ENCODE data around the gene ENOX2. TPM values are rescaled to one million over a fixed set of nuclear protein-coding genes. Genes with fewer than 3 reads are reported as not detected.

The ENOX2 gene
- total RNA-seq, 1 experiment from 2014 or later, result 11.4 TPM

- H3K4me1 ChIP-seq, result peaks cover 17% of the 10 kb centered on the region
- TF ChIP-seq CTCF (IDR thresholded peaks at IDR 0.05; ENCODE audit: insufficient read depth in 1 of 2, low read depth in 1 of 2, low read length in 1 of 2, severe bottlenecking in 1 of 2, unreplicated experiment in 1 of 2), result no peak
- no peaks in the 10 kb centered on the region for H3K36me3 Mint-ChIP-seq (ENCODE audit: insufficient read depth, unreplicated experiment)
- no peak overlapping the region for H3K4me3 Mint-ChIP-seq (ENCODE audit: unreplicated experiment)
- no peak overlapping the region for H3K27ac Mint-ChIP-seq (ENCODE audit: unreplicated experiment)
- H3K27me3 Mint-ChIP-seq (ENCODE audit: insufficient read depth, unreplicated experiment), result no peaks in the 10 kb centered on the region
- BruUV-seq (replicated peaks), result no TSS peak
- ChIA-PET POLR2A (no interaction called here), CTCF (no interaction called here)
- H3K4me3 ChIP-seq (ENCODE audit: low read depth, low read length), result no peak overlapping the region
- no peaks in the 10 kb centered on the region for H3K9me3 Mint-ChIP-seq (ENCODE audit: unreplicated experiment)
- intact Hi-C loops (cut with micrococcal nuclease; ENCODE audit: unreplicated experiment), result no loop called here
- H3K4me1 Mint-ChIP-seq (ENCODE audit: low read depth, unreplicated experiment), result no peaks in the 10 kb centered on the region
- no peaks in the 10 kb centered on the region for H3K9me3 ChIP-seq
- peak in 1 of 2 experiments; percentile 3 for DNase-seq
- H3K36me3 ChIP-seq (ENCODE audit: control insufficient read depth, insufficient read depth, low read length), result no peaks in the 10 kb centered on the region
- H3K27me3 ChIP-seq (replicated peaks; ENCODE audit: control insufficient read depth, insufficient read depth, low read length), result no peaks in the 10 kb centered on the region
Measured at GRCh38 chrX:130836447-130836846, 66.6 kb downstream of the ENOX2 start.

GRCh38 chrX:130834830-130835229 lies 68.2 kb downstream of the ENOX2 start:
- no TSS peak for BruUV-seq (replicated peaks)
- no peak for TF ChIP-seq CTCF (IDR thresholded peaks at IDR 0.05; ENCODE audit: insufficient read depth in 1 of 2, low read depth in 1 of 2, low read length in 1 of 2, severe bottlenecking in 1 of 2, unreplicated experiment in 1 of 2)
- no peaks in the 10 kb centered on the region for H3K9me3 Mint-ChIP-seq (ENCODE audit: unreplicated experiment)
- no peak overlapping the region for H3K4me3 Mint-ChIP-seq (ENCODE audit: unreplicated experiment)
- ChIA-PET POLR2A (no interaction called here), CTCF (no interaction called here)
- H3K27ac Mint-ChIP-seq (ENCODE audit: unreplicated experiment), result no peak overlapping the region
- Histone ChIP-seq H3K36me3 (ENCODE audit: control insufficient read depth, insufficient read depth, low read length) (no peaks in the 10 kb centered on the region), H3K27me3 (replicated peaks; ENCODE audit: control insufficient read depth, insufficient read depth, low read length) (no peaks in the 10 kb centered on the region), H3K9me3 (no peaks in the 10 kb centered on the region), H3K4me1 (peaks cover 17% of the 10 kb centered on the region), H3K4me3 (ENCODE audit: low read depth, low read length) (no peak overlapping the region)
- H3K4me1 Mint-ChIP-seq (ENCODE audit: low read depth, unreplicated experiment), result no peaks in the 10 kb centered on the region
- no peaks in the 10 kb centered on the region for H3K36me3 Mint-ChIP-seq (ENCODE audit: insufficient read depth, unreplicated experiment)
- intact Hi-C loops (cut with micrococcal nuclease; ENCODE audit: unreplicated experiment), result no loop called here
- no peaks in the 10 kb centered on the region for H3K27me3 Mint-ChIP-seq (ENCODE audit: insufficient read depth, unreplicated experiment)
- DNase-seq, result no peak

- DNase-seq, result no peak
- CTCF ChIA-PET, result no interaction called here
- no peak for TF ChIP-seq CTCF (IDR thresholded peaks at IDR 0.05; ENCODE audit: insufficient read depth in 1 of 2, low read depth in 1 of 2, low read length in 1 of 2, severe bottlenecking in 1 of 2, unreplicated experiment in 1 of 2)
Measured at GRCh38 chrX:130834149-130834548, 68.9 kb downstream of the ENOX2 start.

More at GRCh38 chrX:130834149-130834548, 68.9 kb downstream of the ENOX2 start:
- H3K27me3 Mint-ChIP-seq (ENCODE audit: insufficient read depth, unreplicated experiment), result no peaks in the 10 kb centered on the region
- BruUV-seq (replicated peaks), result no TSS peak
- no peaks in the 10 kb centered on the region for H3K9me3 Mint-ChIP-seq (ENCODE audit: unreplicated experiment)
- Histone ChIP-seq H3K27me3 (replicated peaks; ENCODE audit: control insufficient read depth, insufficient read depth, low read length) (no peaks in the 10 kb centered on the region), H3K4me1 (peaks cover 17% of the 10 kb centered on the region), H3K36me3 (ENCODE audit: control insufficient read depth, insufficient read depth, low read length) (no peaks in the 10 kb centered on the region), H3K9me3 (no peaks in the 10 kb centered on the region), H3K4me3 (ENCODE audit: low read depth, low read length) (no peak overlapping the region)
- no peak overlapping the region for H3K4me3 Mint-ChIP-seq (ENCODE audit: unreplicated experiment)
- no peaks in the 10 kb centered on the region for H3K36me3 Mint-ChIP-seq (ENCODE audit: insufficient read depth, unreplicated experiment)
- H3K4me1 Mint-ChIP-seq (ENCODE audit: low read depth, unreplicated experiment), result no peaks in the 10 kb centered on the region
- intact Hi-C loops (cut with micrococcal nuclease; ENCODE audit: unreplicated experiment), result no loop called here
- POLR2A ChIA-PET, result no interaction called here
- no peak overlapping the region for H3K27ac Mint-ChIP-seq (ENCODE audit: unreplicated experiment)
